GM12878 (cell line): ENCODE data around the gene CCNB3. TPM values are rescaled to one million over a fixed set of nuclear protein-coding genes. Genes with fewer than 3 reads are reported as not detected.

ENCODE experiments used
- ATAC-seq: fragments of 200-7000 bp; cut with Tn5 transposase; 3 replicates; pipeline ENCODE4 v1.9.1; 2020; ENCODE audit warnings: mild to moderate bottlenecking, moderate library complexity
- BruUV-seq: library from RNA; stranded (reverse); fragments of 400-500 nt; replicated peaks from 2 replicates; lab custom pipeline; 2021; lab: Mats Ljungman, UMichigan
- CTCF ChIA-PET: fragments of 300-600 bp; sonication (Branson Sonifier 250); formaldehyde crosslinking; extraction: SDS; loops from one replicate; lab custom pipeline; 2021; ENCODE audit warnings: inconsistent platforms; lab: Yijun Ruan, JAX
- POLR2A ChIA-PET: fragments of 350-600 bp; formaldehyde crosslinking; extraction: SDS; loops from one replicate; lab custom pipeline; 2021; ENCODE audit warnings: inconsistent platforms; lab: Charles Lee
- RAD21 ChIA-PET: fragments of 300-600 bp; sonication (Branson Sonifier 250); formaldehyde crosslinking; loops from one replicate; lab custom pipeline; 2023; ENCODE audit warnings: antibody characterized with exemption; ENCODE audit not compliant: unreplicated experiment; lab: Charles Lee
- SMC1A ChIA-PET: fragments of 300-600 bp; sonication (Branson Sonifier 250); formaldehyde crosslinking; loops from one replicate; lab custom pipeline; 2023; ENCODE audit not compliant: unreplicated experiment, uncharacterized antibody; lab: Charles Lee
- DNase-seq: peaks from one replicate; pipeline ENCODE4 v3.0.0-alpha.2; 2011; ENCODE audit warnings: low read depth, low spot score
- FAIRE-seq: peaks from 3 replicates; lab custom pipeline; 2011; peaks lifted over from hg19 to GRCh38; lab: Jason Lieb, UNC
- H2AFZ ChIP-seq: 2 replicates; pipeline ENCODE4 v1.6.0; 2011; ENCODE audit warnings: low read depth, low read length, control low read depth; ENCODE audit not compliant: control insufficient read depth
- H3K27ac ChIP-seq: 2 replicates; pipeline ENCODE4 v1.5.1; 2011; ENCODE audit warnings: control low read depth; ENCODE audit not compliant: control insufficient read depth, insufficient read depth
- H3K27me3 ChIP-seq, 2 experiments: replicated peaks in 1 of 2; 2 replicates each; pipeline versions ENCODE4 v1.6.0 to v1.6.1; 2011; ENCODE audit warnings: low read length in 1 of 2; ENCODE audit not compliant: control insufficient read depth in 2 of 2, insufficient read depth in 2 of 2
- H3K36me3 ChIP-seq, 2 experiments: 2 replicates each; pipeline ENCODE4 v1.5.1; 2011; ENCODE audit warnings: low read length in 1 of 2; ENCODE audit not compliant: control insufficient read depth in 2 of 2, insufficient read depth in 2 of 2
- H3K4me1 ChIP-seq: 2 replicates; pipeline ENCODE4 v1.6.1; 2011; ENCODE audit warnings: mild to moderate bottlenecking, low read length, moderate library complexity, mixed read lengths; ENCODE audit not compliant: control insufficient read depth, insufficient read depth
- H3K4me2 ChIP-seq: 2 replicates; pipeline ENCODE4 v1.6.0; 2011; ENCODE audit warnings: control low read depth; ENCODE audit not compliant: control insufficient read depth, insufficient read depth
- H3K4me3 ChIP-seq: fragments of 200-600 bp; sonication (generic); 2 replicates; pipeline ENCODE4 v1.5.1; 2016
- H3K79me2 ChIP-seq: 2 replicates; pipeline ENCODE4 v1.6.0; 2011; ENCODE audit warnings: low read length; ENCODE audit not compliant: control insufficient read depth, insufficient read depth
- H3K9ac ChIP-seq: 2 replicates; pipeline ENCODE4 v1.8.0; 2011; ENCODE audit warnings: low read length, control low read depth, mixed read lengths; ENCODE audit not compliant: control insufficient read depth, insufficient read depth
- H3K9me3 ChIP-seq: replicated peaks from 3 replicates; pipeline ENCODE4 v1.5.1; 2011; ENCODE audit warnings: mild to moderate bottlenecking, low read length; ENCODE audit not compliant: control insufficient read depth, insufficient read depth
- H4K20me1 ChIP-seq: 2 replicates; pipeline ENCODE4 v1.6.0; 2011; ENCODE audit not compliant: control insufficient read depth, insufficient read depth
- CBFB ChIP-seq: IDR thresholded peaks from 2 replicates; pipeline ENCODE4 v1.6.1; 2016; ENCODE audit warnings: antibody characterized with exemption, low read depth
- GABPA ChIP-seq: IDR thresholded peaks from 2 replicates; pipeline ENCODE4 v1.6.1; 2014; ENCODE audit warnings: antibody characterized with exemption, low read depth, mild to moderate bottlenecking, inconsistent platforms
- IRF4 ChIP-seq: IDR thresholded peaks from 2 replicates; pipeline ENCODE4 v1.6.1; 2011; ENCODE audit warnings: low read depth, low read length
- LARP7 ChIP-seq: fragments of 450-650 bp; IDR thresholded peaks from 2 replicates; pipeline ENCODE4 v1.6.1; 2017; ENCODE audit warnings: mild to moderate bottlenecking
- NFXL1 ChIP-seq: fragments of 450-650 bp; IDR thresholded peaks from 2 replicates; pipeline ENCODE4 v1.6.1; 2017; ENCODE audit warnings: antibody characterized with exemption, mild to moderate bottlenecking, borderline replicate concordance
- PML ChIP-seq: IDR thresholded peaks from 2 replicates; pipeline ENCODE4 v1.6.1; 2012; ENCODE audit warnings: low read length, inconsistent platforms
- RAD51 ChIP-seq: fragments of 450-650 bp; IDR thresholded peaks from 2 replicates; pipeline ENCODE4 v1.6.1; 2016; ENCODE audit warnings: moderate library complexity, mild to moderate bottlenecking, inconsistent platforms
- REST ChIP-seq: IDR thresholded peaks from 2 replicates; pipeline ENCODE4 v1.6.1; 2012; ENCODE audit warnings: mild to moderate bottlenecking, low read depth, low read length
- SIN3A ChIP-seq: IDR thresholded peaks from 2 replicates; pipeline ENCODE4 v1.6.1; 2012; ENCODE audit warnings: low read depth, low read length, improper control_type of control experiment
- SMARCA5 ChIP-seq: fragments of 450-650 bp; IDR thresholded peaks from 2 replicates; pipeline ENCODE4 v1.6.1; 2017; ENCODE audit warnings: mild to moderate bottlenecking
- TARDBP ChIP-seq: IDR thresholded peaks from 2 replicates; pipeline ENCODE4 v1.6.1; 2016; ENCODE audit warnings: borderline replicate concordance
- ZBTB40 ChIP-seq: fragments of 450-650 bp; IDR thresholded peaks from 2 replicates; pipeline ENCODE4 v1.6.1; 2016; ENCODE audit warnings: mild to moderate bottlenecking, moderate library complexity, borderline replicate concordance
- ZNF217 ChIP-seq: fragments of 450-650 bp; IDR thresholded peaks from 2 replicates; pipeline ENCODE4 v1.6.1; 2017; ENCODE audit warnings: antibody characterized with exemption, mild to moderate bottlenecking
- ZNF24 ChIP-seq: fragments of 450-650 bp; IDR thresholded peaks from 2 replicates; pipeline ENCODE4 v1.6.1; 2017; ENCODE audit warnings: antibody characterized with exemption, mild to moderate bottlenecking
- WGBS: methylation state at CpG from one replicate; pipeline ENCODE4 v1.1.6; 2016; ENCODE audit warnings: low lambda C conversion rate; ENCODE audit not compliant: insufficient replicate concordance, insufficient coverage; ENCODE audit errors: missing lambda C conversion rate; 5-methylcytosine and 5-hydroxymethylcytosine counted together
- in situ Hi-C: fragments of 300-500 bp; cut with MboI; formaldehyde crosslinking; loops from 9 replicates; pipeline ENCODE4 v1.14.3; 2018; ENCODE audit warnings: mixed read lengths
- intact Hi-C: fragments of 100-400 bp; cut with micrococcal nuclease; formaldehyde crosslinking; loops from one replicate; pipeline ENCODE4 v1.14.2; 2022; ENCODE audit not compliant: unreplicated experiment
- polyA plus RNA-seq, 11 experiments: library from polyadenylated mRNA; depleted of rRNA in 4 of 11; unstranded in 6 of 11; stranded (reverse) in 5 of 11; fragments of >200 nt; fragmentation: Nextera tagmentation in 4 of 11; fragmentation: Illumina TruSeq in 1 of 11; extraction: Ambion mirVana in 4 of 11; extraction: Trizol in 1 of 11; gene quantifications; 1 replicate in 1 of 11; 2 replicates in 10 of 11; pipeline versions ENCODE4 v1.2.1 to v1.2.3, GENCODE V29; 2011 to 2016; ENCODE audit warnings: inconsistent platforms in 2 of 11, missing spikeins in 2 of 11, low read depth in 1 of 11
- total RNA-seq, 4 experiments: library from RNA; depleted of rRNA in 3 of 4; stranded (reverse); fragments of >200 nt in 3 of 4; fragmentation: Illumina TruSeq in 1 of 4; extraction: Trizol in 1 of 4; gene quantifications; 2 replicates each; pipeline versions ENCODE4 v1.2.1 to v1.2.3, GENCODE V29; 2013 to 2021
- TF ChIP-seq, protein P1 (sequence below): IDR thresholded peaks from 2 replicates; pipeline ENCODE4 v1.6.1; 2012; ENCODE audit warnings: low read length, inconsistent platforms

Gene CCNB3
- total and polyA plus RNA-seq, 10 of the 15 experiments (the other 5 are each of a cell fraction or from before 2014, with no cell fraction given), result 0.09 to 0.49 (median 0.16) TPM; not detected in 3

DNA sequence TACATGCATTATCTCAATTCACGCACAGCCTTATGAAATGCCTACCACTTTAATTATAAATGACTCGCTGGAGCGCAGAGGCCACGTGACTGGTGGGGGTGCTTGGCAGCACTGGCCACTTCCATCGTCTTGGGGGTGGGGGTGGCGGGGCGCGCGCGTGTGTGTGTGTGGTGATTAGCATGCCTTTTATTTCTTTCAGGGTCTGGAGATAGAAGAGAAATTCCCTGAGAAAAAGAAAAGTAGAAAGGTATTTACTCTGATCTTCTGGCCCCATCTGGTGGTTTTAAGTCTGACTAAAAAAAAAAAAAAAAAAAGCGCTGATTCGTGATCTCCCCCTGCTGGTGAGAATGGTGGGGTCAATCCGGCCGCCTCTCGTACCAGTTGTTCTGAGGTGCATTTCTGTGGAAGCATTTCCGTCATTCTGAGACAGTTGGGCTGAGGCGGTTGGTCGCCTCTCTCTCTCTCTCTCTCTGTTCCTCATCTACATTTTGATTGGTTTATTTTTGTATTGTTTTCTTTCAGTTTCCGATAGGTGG is at the start of gene CCNB3 (continued):
- TF ChIP-seq REST (no peak), TARDBP (no peak), GABPA (0 out of 2 replicates have a peak, but pooled peaks have one; percentile 20), LARP7 (no peak)
- TF ChIP-seq, protein P1, sequence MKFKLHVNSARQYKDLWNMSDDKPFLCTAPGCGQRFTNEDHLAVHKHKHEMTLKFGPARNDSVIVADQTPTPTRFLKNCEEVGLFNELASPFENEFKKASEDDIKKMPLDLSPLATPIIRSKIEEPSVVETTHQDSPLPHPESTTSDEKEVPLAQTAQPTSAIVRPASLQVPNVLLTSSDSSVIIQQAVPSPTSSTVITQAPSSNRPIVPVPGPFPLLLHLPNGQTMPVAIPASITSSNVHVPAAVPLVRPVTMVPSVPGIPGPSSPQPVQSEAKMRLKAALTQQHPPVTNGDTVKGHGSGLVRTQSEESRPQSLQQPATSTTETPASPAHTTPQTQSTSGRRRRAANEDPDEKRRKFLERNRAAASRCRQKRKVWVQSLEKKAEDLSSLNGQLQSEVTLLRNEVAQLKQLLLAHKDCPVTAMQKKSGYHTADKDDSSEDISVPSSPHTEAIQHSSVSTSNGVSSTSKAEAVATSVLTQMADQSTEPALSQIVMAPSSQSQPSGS, result no peak
- TF ChIP-seq, all 136 proteins: peak for 26

DNA sequence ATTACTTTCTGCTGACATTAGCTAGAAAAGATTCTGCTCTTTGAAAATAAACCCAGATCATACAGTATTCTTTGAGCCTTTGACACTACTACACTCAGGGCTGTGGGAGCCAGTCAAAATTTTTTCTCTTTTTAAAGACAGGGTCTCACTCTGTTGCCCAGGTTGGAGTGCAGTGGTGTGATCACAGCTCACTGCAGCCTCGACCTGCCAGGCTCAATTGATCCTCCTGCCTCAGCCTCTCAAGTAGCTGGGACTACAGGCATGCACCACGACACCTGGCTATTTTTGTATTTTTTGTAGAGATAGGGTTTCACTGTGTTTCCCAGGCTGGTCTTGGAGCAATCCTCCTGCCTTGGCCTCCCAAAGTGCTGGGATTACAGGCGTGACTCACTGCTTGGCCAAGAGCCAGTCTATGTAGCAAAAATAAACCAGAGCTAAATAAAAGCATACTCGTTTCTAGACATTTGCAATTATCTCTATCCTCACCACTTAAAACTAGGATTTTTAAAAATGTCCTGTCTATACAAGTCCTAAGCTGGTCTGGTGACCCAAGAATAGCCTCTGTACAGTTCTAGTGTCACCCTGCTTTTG is 46.9 kb upstream of the CCNB3 start:
- Histone ChIP-seq H3K4me1 (no peaks in the 10 kb centered on the region), H3K9ac (no peak overlapping the region), H3K9me3 (no peaks in the 10 kb centered on the region; the same call in 2 of the 3 replicates), H3K27ac (no peak overlapping the region), H2AFZ (no peak overlapping the region), H3K79me2 (no peaks in the 10 kb centered on the region), H3K36me3 (no peaks in the 10 kb centered on the region), H3K4me2 (no peak overlapping the region), H3K4me3 (no peak overlapping the region), H4K20me1 (no peaks in the 10 kb centered on the region), H3K27me3 (no peaks in the 10 kb centered on the region)
- intact Hi-C loops (no loop called here), in situ Hi-C loops (no loop called here)
- SMC1A ChIA-PET, result no interaction called here
- 8% methylated on average over 4 of the region's 4 CpGs for WGBS
- ATAC-seq (no peak), DNase-seq (no peak), FAIRE-seq (no peak)
- POLR2A ChIA-PET, result no interaction called here
- RAD21 ChIA-PET, result no interaction called here
- CTCF ChIA-PET, result no interaction called here
- BruUV-seq, result no TSS peak
- TF ChIP-seq SIN3A (no peak), NFXL1 (no peak), ZBTB40 (no peak), SMARCA5 (no peak), IRF4 (no peak), CBFB (no peak), ZNF24 (no peak), PML (no peak), RAD51 (no peak), ZNF217 (no peak)
